ENCODE measurements around the gene DPP9.

DNA sequence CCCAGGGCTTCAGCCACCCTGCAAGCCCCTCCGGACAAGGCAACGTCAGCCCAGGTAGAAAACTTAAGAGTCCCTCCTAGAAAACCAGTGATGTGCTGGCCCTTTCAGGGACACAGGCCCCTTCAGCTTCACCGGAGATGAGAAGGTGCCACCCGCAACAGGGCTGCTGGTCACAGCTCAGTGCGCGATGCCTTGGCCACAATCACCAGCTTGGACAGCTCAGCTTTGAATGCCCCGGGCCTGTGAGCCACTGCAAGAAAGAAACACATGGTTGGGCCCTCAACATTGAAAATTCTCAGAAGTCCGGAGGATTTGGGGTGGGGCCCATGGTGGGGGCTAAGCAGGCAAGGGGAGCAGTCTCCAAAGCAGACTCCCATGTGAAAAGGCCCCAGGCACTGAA lies 65.8 kb downstream of the DPP9 start:
- TF ChIP-seq, protein P1, sequence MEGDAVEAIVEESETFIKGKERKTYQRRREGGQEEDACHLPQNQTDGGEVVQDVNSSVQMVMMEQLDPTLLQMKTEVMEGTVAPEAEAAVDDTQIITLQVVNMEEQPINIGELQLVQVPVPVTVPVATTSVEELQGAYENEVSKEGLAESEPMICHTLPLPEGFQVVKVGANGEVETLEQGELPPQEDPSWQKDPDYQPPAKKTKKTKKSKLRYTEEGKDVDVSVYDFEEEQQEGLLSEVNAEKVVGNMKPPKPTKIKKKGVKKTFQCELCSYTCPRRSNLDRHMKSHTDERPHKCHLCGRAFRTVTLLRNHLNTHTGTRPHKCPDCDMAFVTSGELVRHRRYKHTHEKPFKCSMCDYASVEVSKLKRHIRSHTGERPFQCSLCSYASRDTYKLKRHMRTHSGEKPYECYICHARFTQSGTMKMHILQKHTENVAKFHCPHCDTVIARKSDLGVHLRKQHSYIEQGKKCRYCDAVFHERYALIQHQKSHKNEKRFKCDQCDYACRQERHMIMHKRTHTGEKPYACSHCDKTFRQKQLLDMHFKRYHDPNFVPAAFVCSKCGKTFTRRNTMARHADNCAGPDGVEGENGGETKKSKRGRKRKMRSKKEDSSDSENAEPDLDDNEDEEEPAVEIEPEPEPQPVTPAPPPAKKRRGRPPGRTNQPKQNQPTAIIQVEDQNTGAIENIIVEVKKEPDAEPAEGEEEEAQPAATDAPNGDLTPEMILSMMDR (IDR thresholded peaks at IDR 0.05) = no peak
- TF ChIP-seq ZFX (IDR thresholded peaks at IDR 0.05; ENCODE audit: borderline replicate concordance) = no peak
